Measurements from ENCODE around the gene SNX8.

- TF ChIP-seq POLR2A (IDR thresholded peaks at IDR 0.05; ENCODE audit: low read length) (no peak), NR3C1 (IDR thresholded peaks at IDR 0.05) (no peak), CTCF (IDR thresholded peaks at IDR 0.05) (no peak), MAX (IDR thresholded peaks at IDR 0.05) (no peak), HDAC2 (IDR thresholded peaks at IDR 0.05) (no peak), USF2 (IDR thresholded peaks at IDR 0.05) (no peak), NFE2L2 (conservative IDR thresholded peaks at IDR 0.05; ENCODE audit: low read length) (no peak), CHD2 (IDR thresholded peaks at IDR 0.05; ENCODE audit: low read length, partially characterized antibody) (no peak), REST (IDR thresholded peaks at IDR 0.05) (no peak), BHLHE40 (IDR thresholded peaks at IDR 0.05; ENCODE audit: low read depth, low read length) (no peak), SREBF2 (IDR thresholded peaks at IDR 0.05) (no peak), RFX5 (IDR thresholded peaks at IDR 0.05) (no peak), KDM1A (IDR thresholded peaks at IDR 0.05; ENCODE audit: low read depth) (no peak)
Observed at GRCh38 chr7:2362385-2363088, 48.3 kb upstream of the SNX8 start.

Measured in A549 (cell line).